Endothelial cell of umbilical vein (primary cell): ENCODE results near the gene TPCN1. TPM values are rescaled to one million over a fixed set of nuclear protein-coding genes. Genes with fewer than 3 reads are reported as not detected.

Experiments used
- BruUV-seq: library from RNA; stranded (reverse); fragments of 400-500 nt; replicated peaks from 2 replicates; lab custom pipeline; 2021; lab: Mats Ljungman, UMichigan
- CTCF ChIA-PET: fragments of 300-600, 350-600 bp; sonication (Branson Sonifier 250); formaldehyde crosslinking; loops from one replicate; lab custom pipeline; 2021; ENCODE audit warnings: antibody characterized with exemption, inconsistent platforms; lab: Charles Lee
- POLR2A ChIA-PET: fragments of 300-600, 350-600 bp; sonication (Branson Sonifier 250); formaldehyde crosslinking; loops from one replicate; lab custom pipeline; 2021; ENCODE audit warnings: antibody characterized with exemption, inconsistent platforms; lab: Charles Lee
- DNase-seq: peaks from one replicate; pipeline ENCODE4 v3.0.0-alpha.2; 2011; ENCODE audit warnings: low read depth, low spot score
- FAIRE-seq: peaks from 2 replicates; lab custom pipeline; 2011; peaks lifted over from hg19 to GRCh38; lab: Jason Lieb, UNC
- H2AFZ ChIP-seq: 2 replicates; pipeline ENCODE4 v1.6.0; 2012; ENCODE audit warnings: low read depth, low read length, control low read depth, inconsistent platforms
- H3K27ac ChIP-seq: 2 replicates; pipeline ENCODE4 v1.5.1; 2011; ENCODE audit warnings: low read depth, mild to moderate bottlenecking, control low read depth, low read length, moderate library complexity; ENCODE audit not compliant: insufficient read depth
- H3K27me3 ChIP-seq, 2 experiments: 2 replicates each; pipeline versions ENCODE4 v1.6.0 to v1.6.1; 2011; ENCODE audit warnings: low read length in 2 of 2, mixed read lengths in 1 of 2; ENCODE audit not compliant: control insufficient read depth in 2 of 2, insufficient read depth in 2 of 2
- H3K36me3 ChIP-seq, 2 experiments: 2 replicates in 1 of 2; 3 replicates in 1 of 2; pipeline ENCODE4 v1.5.1; 2011; ENCODE audit warnings: low read length in 2 of 2, mild to moderate bottlenecking in 1 of 2, moderate library complexity in 1 of 2; ENCODE audit not compliant: control insufficient read depth in 2 of 2, insufficient read depth in 2 of 2; ENCODE audit errors: extremely low read depth in 1 of 2
- H3K4me1 ChIP-seq: 3 replicates; pipeline ENCODE4 v1.5.1; 2011; ENCODE audit warnings: mild to moderate bottlenecking, low read length; ENCODE audit not compliant: control insufficient read depth, insufficient read depth; ENCODE audit errors: extremely low read depth
- H3K4me2 ChIP-seq: 2 replicates; pipeline ENCODE4 v1.6.1; 2011; ENCODE audit warnings: low read length, control low read depth, mixed read lengths; ENCODE audit not compliant: insufficient read depth
- H3K4me3 ChIP-seq, 3 experiments: fragments of 200-600 bp in 1 of 3; sonication (generic), shearing (Covaris generic) in 1 of 3; replicated peaks in 1 of 3; 2 replicates each; pipeline ENCODE4 v1.5.1; 2011 to 2016; ENCODE audit warnings: control low read depth in 3 of 3, low read length in 3 of 3, mild to moderate bottlenecking in 2 of 3, inconsistent platforms in 1 of 3, low read depth in 1 of 3, moderate library complexity in 1 of 3; ENCODE audit not compliant: insufficient read depth in 1 of 3
- H3K79me2 ChIP-seq: 2 replicates; pipeline ENCODE4 v1.6.0; 2012; ENCODE audit warnings: low read length, inconsistent platforms; ENCODE audit not compliant: control insufficient read depth, insufficient read depth
- H3K9ac ChIP-seq: replicated peaks from 2 replicates; pipeline ENCODE3; 2011; ENCODE audit warnings: low read length, control low read depth; ENCODE audit not compliant: insufficient read depth; ENCODE audit errors: extremely low read depth
- H3K9me1 ChIP-seq: replicated peaks from 3 replicates; pipeline ENCODE4 v1.6.0; 2011; ENCODE audit warnings: mild to moderate bottlenecking, low read length; ENCODE audit not compliant: control insufficient read depth, insufficient read depth; ENCODE audit errors: extremely low read depth
- H3K9me3 ChIP-seq: replicated peaks from 2 replicates; pipeline ENCODE4 v1.5.1; 2012; ENCODE audit warnings: low read length, inconsistent platforms; ENCODE audit not compliant: control insufficient read depth, insufficient read depth
- H4K20me1 ChIP-seq: replicated peaks from 2 replicates; pipeline ENCODE3; 2011; ENCODE audit warnings: mild to moderate bottlenecking, low read length; ENCODE audit not compliant: control insufficient read depth, insufficient read depth; ENCODE audit errors: extremely low read depth
- EZH2 ChIP-seq: IDR thresholded peaks from 2 replicates; pipeline ENCODE4 v1.6.1; 2012; ENCODE audit warnings: borderline replicate concordance, low read depth, mild to moderate bottlenecking, moderate library complexity, low read length, inconsistent platforms; ENCODE audit not compliant: severe bottlenecking
- FOS ChIP-seq: IDR thresholded peaks from 2 replicates; pipeline ENCODE4 v1.6.1; 2011; ENCODE audit warnings: mild to moderate bottlenecking, low read length, moderate library complexity, borderline replicate concordance; ENCODE audit not compliant: insufficient read depth
- GATA2 ChIP-seq: IDR thresholded peaks from 2 replicates; pipeline ENCODE4 v1.7.0; 2011; ENCODE audit warnings: low read depth, mild to moderate bottlenecking, moderate library complexity, mixed read lengths, low read length; ENCODE audit not compliant: insufficient read length, insufficient read depth
- JUN ChIP-seq: IDR thresholded peaks from 2 replicates; pipeline ENCODE4 v1.6.1; 2011; ENCODE audit warnings: borderline replicate concordance, low read depth; ENCODE audit not compliant: insufficient read length, insufficient read depth
- MYC ChIP-seq: IDR thresholded peaks from one replicate; pipeline ENCODE4 v1.6.1; 2011; ENCODE audit warnings: mild to moderate bottlenecking, low read depth, low read length
- POLR2A ChIP-seq: IDR thresholded peaks from 2 replicates; pipeline ENCODE4 v1.6.1; 2012; ENCODE audit warnings: low read depth, mild to moderate bottlenecking, control low read depth, low read length
- POLR2AphosphoS5 ChIP-seq: IDR thresholded peaks from 2 replicates; pipeline ENCODE4 v1.6.1; 2012; ENCODE audit warnings: low read depth, mild to moderate bottlenecking, control low read depth, low read length, moderate library complexity; ENCODE audit not compliant: insufficient read depth
- dilution Hi-C: fragments of 300-500 bp; cut with MboI; formaldehyde crosslinking; loops from one replicate; pipeline ENCODE4 v1.15.0; 2019; ENCODE audit warnings: low sequenced_read_pairs; ENCODE audit not compliant: extremely low pct_ligation_motif_present
- intact Hi-C: fragments of 100-400 bp; cut with micrococcal nuclease; formaldehyde crosslinking; loops from one replicate; pipeline ENCODE4 v1.10.0; 2022
- polyA plus RNA-seq, 4 experiments: library from polyadenylated mRNA; depleted of rRNA in 3 of 4; stranded (reverse) in 3 of 4; unstranded in 1 of 4; fragments of >200 nt; gene quantifications; 2 replicates each; pipeline versions ENCODE4 v1.2.1 to v1.2.3, GENCODE V29; 2011 to 2012; ENCODE audit warnings: missing spikeins in 1 of 4
- total RNA-seq: library from RNA; stranded (reverse); gene quantifications from 2 replicates; pipeline ENCODE4 v1.2.3, GENCODE V29; 2021
- TF ChIP-seq, protein P1 (sequence below), 2 donors: IDR thresholded peaks; 1 replicate in 1 of 2; 2 replicates in 1 of 2; pipeline ENCODE4 v1.5.1; 2011; ENCODE audit warnings: low read length in 2 of 2, mild to moderate bottlenecking in 2 of 2, moderate library complexity in 2 of 2, control low read depth in 1 of 2, inconsistent platforms in 1 of 2, low read depth in 1 of 2; ENCODE audit not compliant: insufficient read depth in 1 of 2; ENCODE audit errors: extremely low read depth in 1 of 2
- TF ChIP-seq, protein P2 (sequence below): IDR thresholded peaks from 2 replicates; pipeline ENCODE4 v1.6.1; 2011; ENCODE audit not compliant: insufficient read depth, insufficient read length

Gene TPCN1
- total and polyA plus RNA-seq, 2 donors (not counting 3 experiments of a cell fraction or from before 2014, with no cell fraction given), result 19.5 to 28.3 TPM

DNA sequence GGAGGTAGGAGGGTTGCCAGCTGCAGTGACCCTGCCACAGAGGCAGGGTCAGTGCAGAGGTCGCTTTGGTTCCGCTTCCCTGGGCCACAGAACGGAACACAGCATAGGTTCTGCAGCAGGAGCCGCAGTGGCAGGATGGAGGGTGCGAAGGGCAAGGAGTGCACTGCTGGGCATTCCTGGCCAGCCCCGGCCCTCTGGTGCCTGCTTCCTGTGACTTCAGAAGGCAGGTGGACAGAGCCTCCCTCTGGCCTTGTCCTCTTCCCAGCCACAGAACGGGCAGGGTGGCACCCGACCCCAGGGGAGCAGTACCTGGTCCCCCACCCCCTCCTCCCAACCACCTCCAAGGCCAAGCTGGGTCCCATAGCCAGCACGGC lies 75.9 kb downstream of the TPCN1 start:
- intact Hi-C loops, result no loop called here
- BruUV-seq, result no TSS peak
- H4K20me1 ChIP-seq, result no peaks in the 10 kb centered on the region
- no peaks in the 10 kb centered on the region for H3K27me3 ChIP-seq
- FAIRE-seq (no peak), DNase-seq (no peak)
- H2AFZ ChIP-seq, result no peak overlapping the region
- POLR2A ChIA-PET, result no interaction called here
- H3K4me2 ChIP-seq, result no peak overlapping the region
- H3K27ac ChIP-seq, result no peak overlapping the region
- CTCF ChIA-PET, result no interaction called here
- H3K9me1 ChIP-seq, result no peaks in the 10 kb centered on the region
- TF ChIP-seq GATA2, result no peak
- TF ChIP-seq, protein P1, sequence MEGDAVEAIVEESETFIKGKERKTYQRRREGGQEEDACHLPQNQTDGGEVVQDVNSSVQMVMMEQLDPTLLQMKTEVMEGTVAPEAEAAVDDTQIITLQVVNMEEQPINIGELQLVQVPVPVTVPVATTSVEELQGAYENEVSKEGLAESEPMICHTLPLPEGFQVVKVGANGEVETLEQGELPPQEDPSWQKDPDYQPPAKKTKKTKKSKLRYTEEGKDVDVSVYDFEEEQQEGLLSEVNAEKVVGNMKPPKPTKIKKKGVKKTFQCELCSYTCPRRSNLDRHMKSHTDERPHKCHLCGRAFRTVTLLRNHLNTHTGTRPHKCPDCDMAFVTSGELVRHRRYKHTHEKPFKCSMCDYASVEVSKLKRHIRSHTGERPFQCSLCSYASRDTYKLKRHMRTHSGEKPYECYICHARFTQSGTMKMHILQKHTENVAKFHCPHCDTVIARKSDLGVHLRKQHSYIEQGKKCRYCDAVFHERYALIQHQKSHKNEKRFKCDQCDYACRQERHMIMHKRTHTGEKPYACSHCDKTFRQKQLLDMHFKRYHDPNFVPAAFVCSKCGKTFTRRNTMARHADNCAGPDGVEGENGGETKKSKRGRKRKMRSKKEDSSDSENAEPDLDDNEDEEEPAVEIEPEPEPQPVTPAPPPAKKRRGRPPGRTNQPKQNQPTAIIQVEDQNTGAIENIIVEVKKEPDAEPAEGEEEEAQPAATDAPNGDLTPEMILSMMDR (IDR thresholded peaks at IDR 0.05; ENCODE audit: extremely low read depth in 1 of 2, insufficient read depth in 1 of 2, low read depth in 1 of 2, low read length in 2 of 2), result no peak
- TF ChIP-seq FOS, result no peak
- no peak for TF ChIP-seq JUN
- no peak for TF ChIP-seq POLR2AphosphoS5
- TF ChIP-seq, protein P2, sequence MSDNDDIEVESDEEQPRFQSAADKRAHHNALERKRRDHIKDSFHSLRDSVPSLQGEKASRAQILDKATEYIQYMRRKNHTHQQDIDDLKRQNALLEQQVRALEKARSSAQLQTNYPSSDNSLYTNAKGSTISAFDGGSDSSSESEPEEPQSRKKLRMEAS, result no peak
- no peak for TF ChIP-seq POLR2A
- TF ChIP-seq EZH2, result no peak
- TF ChIP-seq MYC, result no peak
- dilution Hi-C loops, result no loop called here
- H3K36me3 ChIP-seq, result peaks cover 0 to 2% of the 10 kb centered on the region in 2 experiments
- peaks cover 6% of the 10 kb centered on the region for H3K4me1 ChIP-seq
- no peaks in the 10 kb centered on the region for H3K9me3 ChIP-seq
- no peak overlapping the region for H3K4me3 ChIP-seq
- no peaks in the 10 kb centered on the region for H3K79me2 ChIP-seq
- H3K9ac ChIP-seq, result no peak overlapping the region
